NCI-H128 (cell line): ENCODE results near the gene PPFIA4.

Experiments used
- DNase-seq: peaks from one replicate; lab custom pipeline; 2025; ENCODE audit not compliant: unreplicated experiment; lab: John Stamatoyannopoulos, UW

Gene PPFIA4

DNA sequence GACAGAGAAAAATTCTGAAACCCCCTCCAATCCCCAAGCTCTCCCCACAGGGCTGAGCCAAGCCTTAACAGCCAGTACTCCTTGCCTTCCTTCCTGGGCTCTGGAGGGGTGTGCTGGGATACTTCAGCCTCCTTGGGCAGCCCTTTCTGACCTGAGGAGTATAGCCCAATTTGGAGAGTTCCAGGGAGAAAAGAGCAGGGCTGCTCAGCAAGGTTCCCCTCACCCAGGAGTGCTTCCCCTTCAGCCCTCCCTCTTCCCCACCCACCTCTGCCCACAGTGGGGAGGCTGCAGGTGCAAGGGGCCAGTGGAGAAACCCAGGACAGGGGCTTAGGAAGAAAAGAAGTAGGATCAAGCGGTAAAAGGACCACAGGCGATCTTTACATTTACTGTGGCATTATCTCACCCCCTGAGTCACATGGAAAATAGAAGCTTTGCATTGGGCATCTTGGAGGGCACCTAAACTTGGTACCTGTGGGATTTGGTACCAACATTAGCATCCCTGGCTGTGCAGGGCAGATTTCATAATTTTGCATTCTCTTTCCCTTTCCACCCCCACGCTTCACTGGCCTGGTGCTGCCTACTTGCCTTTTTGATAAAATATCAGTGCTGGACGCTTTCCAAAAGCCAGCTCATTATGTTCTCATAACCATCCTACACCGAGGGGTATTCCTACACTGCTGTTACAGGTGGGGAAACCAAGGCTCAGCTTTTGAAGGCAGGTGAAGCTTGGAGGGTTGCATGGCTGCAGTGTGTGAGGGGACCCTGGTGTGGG, 98.4 kb downstream of the PPFIA4 start:
- DNase-seq = no peak

- no peak for DNase-seq
These were observed 100.0 kb downstream of the PPFIA4 start for GRCh38 chr1:203126151-203126865.

DNA sequence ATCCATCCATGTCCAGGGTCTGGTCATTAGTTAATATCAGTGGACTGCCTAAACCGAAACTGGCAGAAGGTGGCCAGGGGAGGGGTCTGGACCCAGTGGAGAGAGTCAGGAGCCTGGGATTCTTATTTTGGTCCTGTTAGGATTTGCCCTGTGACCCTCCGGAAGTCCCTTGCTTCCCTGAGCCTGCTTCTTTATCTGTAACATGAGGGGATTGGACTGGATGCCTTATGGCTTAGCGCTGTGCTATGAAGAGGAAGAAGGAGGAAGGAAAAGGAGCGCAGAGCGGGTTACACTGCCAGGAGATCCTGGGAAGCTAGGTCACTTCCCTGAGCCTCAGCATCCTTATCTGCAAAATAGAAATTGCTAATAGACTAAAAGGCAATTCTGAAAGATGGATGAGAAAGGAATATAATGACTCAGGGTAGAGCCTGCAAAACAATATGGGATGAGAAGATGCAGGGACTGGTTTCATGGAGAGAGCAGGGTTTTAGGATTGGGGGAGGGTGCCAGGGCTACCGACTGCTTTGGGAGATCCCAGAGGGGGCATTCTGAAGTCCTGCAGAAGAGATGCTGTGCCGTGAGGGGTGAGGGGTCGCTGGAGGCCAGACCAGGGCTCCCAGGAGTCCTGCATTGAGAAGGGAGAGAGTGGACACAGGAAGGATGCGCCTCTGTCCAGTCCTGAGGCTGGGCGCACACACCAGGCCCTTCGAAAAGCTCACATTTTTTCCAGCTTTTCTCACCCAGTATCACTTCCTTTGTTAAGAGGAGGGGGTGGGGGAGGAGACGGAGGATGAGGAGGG, 100.8 kb downstream of the PPFIA4 start:
- DNase-seq = no peak

DNA sequence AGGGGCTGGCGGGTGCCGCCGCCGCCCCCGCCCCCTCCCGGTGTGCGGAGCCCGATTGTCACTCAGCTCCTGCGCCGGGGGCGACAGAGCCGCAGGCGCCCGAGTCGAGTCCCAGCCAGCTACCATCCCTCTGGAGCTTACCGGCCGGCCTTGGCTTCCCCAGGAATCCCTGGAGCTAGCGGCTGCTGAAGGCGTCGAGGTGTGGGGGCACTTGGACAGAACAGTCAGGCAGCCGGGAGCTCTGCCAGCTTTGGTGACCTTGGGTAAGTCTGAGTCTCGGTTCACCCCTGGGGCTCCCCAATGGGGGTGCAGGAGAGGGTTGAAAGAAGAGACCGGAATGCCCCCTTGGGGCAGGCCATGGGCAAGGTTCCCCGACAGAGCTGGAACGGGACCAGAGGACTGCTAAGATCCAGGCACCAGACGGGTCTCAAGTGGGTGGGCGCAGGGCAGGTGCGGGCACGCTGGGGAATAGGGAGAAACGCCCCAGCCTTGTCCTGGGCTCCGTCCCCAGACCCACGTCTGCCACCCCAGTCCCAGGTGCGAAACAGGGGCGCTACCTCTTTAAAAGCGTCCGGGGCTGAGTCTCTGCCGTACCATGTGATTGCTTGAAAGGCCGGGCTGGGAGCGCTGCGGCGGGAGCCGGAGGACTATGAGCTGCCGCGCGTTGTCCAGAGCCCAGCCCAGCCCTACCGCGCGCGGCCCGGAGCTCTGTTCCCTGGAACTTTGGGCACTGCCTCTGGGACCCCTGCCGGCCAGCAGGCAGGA, 101.6 kb downstream of the PPFIA4 start, which contains the start of gene ADORA1:
TSS of gene ADORA1 (plus strand) at position 61 of the 765 bp plus-strand sequence. CDS start 1,116 bp downstream, outside the sequence.
- DNase-seq = peak; percentile 32

DNA sequence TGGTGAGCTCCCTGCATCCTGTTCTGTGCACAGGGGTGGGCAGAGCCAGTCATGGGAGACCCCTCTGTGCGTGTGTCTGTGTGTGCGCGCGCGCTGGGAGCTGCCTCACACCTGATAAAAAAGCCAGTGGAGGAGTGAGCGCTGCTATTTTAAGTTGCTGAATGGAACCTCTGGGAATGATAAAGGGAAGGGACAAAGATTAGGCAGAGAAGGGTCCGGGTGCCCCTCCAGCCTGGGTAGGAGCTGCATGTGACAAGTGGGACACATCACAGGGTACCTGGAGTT, 102.1 kb downstream of the PPFIA4 start:
- no peak for DNase-seq
